A673 (cell line): ENCODE measurements around the gene PPM1M. TPM values are rescaled to one million over a fixed set of nuclear protein-coding genes. Genes with fewer than 3 reads are reported as not detected.

Experiments used
- BruUV-seq: library from RNA; stranded (reverse); fragments of 400-500 nt; replicated peaks from 2 replicates; lab custom pipeline; 2021; lab: Mats Ljungman, UMichigan
- CTCF ChIA-PET: fragments of 300-600 bp; sonication (Branson Sonifier 250); formaldehyde crosslinking; loops from one replicate; lab custom pipeline; 2022; ENCODE audit warnings: antibody characterized with exemption; lab: Charles Lee
- POLR2A ChIA-PET: fragments of 300-600 bp; sonication (Branson Sonifier 250); formaldehyde crosslinking; loops from one replicate; lab custom pipeline; 2022; ENCODE audit warnings: antibody characterized with exemption; ENCODE audit not compliant: low non-redundant PET; lab: Charles Lee
- DNase-seq: peaks from one replicate; pipeline ENCODE4 v3.0.0-alpha.2; 2015; ENCODE audit warnings: low spot score
- H3K27ac ChIP-seq: fragments of 200-600 bp; sonication (generic); 2 replicates; pipeline ENCODE4 v1.5.1; 2016; ENCODE audit warnings: mixed run types, low read depth, mild to moderate bottlenecking, mixed read lengths, antibody characterized with exemption, low read length; ENCODE audit not compliant: poor library complexity, severe bottlenecking
- H3K27me3 ChIP-seq: fragments of 200-600 bp; sonication (generic); replicated peaks from 2 replicates; pipeline ENCODE4 v1.6.1; 2017; ENCODE audit warnings: mixed run types, low read depth, mild to moderate bottlenecking, mixed read lengths, antibody characterized with exemption, low read length; ENCODE audit not compliant: insufficient read depth, poor library complexity
- H3K36me3 ChIP-seq: fragments of 200-600 bp; sonication (generic); 2 replicates; pipeline ENCODE4 v1.6.1; 2016; ENCODE audit warnings: mixed run types, mild to moderate bottlenecking, mixed read lengths, antibody characterized with exemption, low read length; ENCODE audit not compliant: insufficient read depth, poor library complexity, severe bottlenecking
- H3K4me1 ChIP-seq: fragments of 200-600 bp; sonication (generic); 2 replicates; pipeline ENCODE4 v1.6.1; 2017; ENCODE audit warnings: mixed run types, mild to moderate bottlenecking, mixed read lengths, antibody characterized with exemption, low read length; ENCODE audit not compliant: insufficient read depth, poor library complexity, severe bottlenecking
- H3K4me3 ChIP-seq: fragments of 200-600 bp; sonication (generic); 2 replicates; pipeline ENCODE4 v1.5.1; 2016; ENCODE audit warnings: low read depth, mixed run types, mild to moderate bottlenecking, mixed read lengths, low read length; ENCODE audit not compliant: poor library complexity, severe bottlenecking
- H3K9me3 ChIP-seq: fragments of 200-600 bp; sonication (generic); 2 replicates; pipeline ENCODE4 v1.6.1; 2016; ENCODE audit warnings: mixed run types, low read depth, mild to moderate bottlenecking, mixed read lengths, antibody characterized with exemption, low read length; ENCODE audit not compliant: poor library complexity, severe bottlenecking
- CTCF ChIP-seq: fragments of 300-800, 200-600 bp; sonication (generic); conservative IDR thresholded peaks from 2 replicates; pipeline ENCODE4 v1.5.1; 2017; ENCODE audit warnings: low read depth, mild to moderate bottlenecking, antibody characterized with exemption, low read length, moderate library complexity, mixed read lengths
- EZH2 ChIP-seq: fragments of 200-600 bp; sonication (generic); IDR thresholded peaks from 2 replicates; pipeline ENCODE4 v1.6.1; 2017; ENCODE audit warnings: borderline replicate concordance, low read depth, mild to moderate bottlenecking, mixed read lengths, antibody characterized with exemption, low read length; ENCODE audit not compliant: poor library complexity, severe bottlenecking
- intact Hi-C: fragments of 100-400 bp; cut with micrococcal nuclease; formaldehyde crosslinking; loops from one replicate; pipeline ENCODE4 v1.10.0; 2022; ENCODE audit not compliant: unreplicated experiment
- total RNA-seq: library from RNA; stranded (reverse); gene quantifications from 2 replicates; pipeline ENCODE4 v1.2.3, GENCODE V29; 2021

The PPM1M gene
- total RNA-seq, 1 experiment from 2014 or later = 3.6 TPM

- no peaks in the 10 kb centered on the region for H3K27me3 ChIP-seq
- H3K4me1 ChIP-seq = peaks cover 12% of the 10 kb centered on the region
- TSS peak; percentile 77 for BruUV-seq
- intact Hi-C loops = no loop called here
- TF ChIP-seq EZH2 (no peak), CTCF (no peak)
- DNase-seq = no peak
- CTCF ChIA-PET = interaction anchor here (0.6 to 1.0 kb wide), 3 partner anchors 18 to 162 kb away, joined by 4 to 9 read pairs (median 5); no protein-coding TSS in a partner anchor
- H3K36me3 ChIP-seq = no peaks in the 10 kb centered on the region
- H3K9me3 ChIP-seq = no peaks in the 10 kb centered on the region
- POLR2A ChIA-PET = interaction anchor here (0.6 kb wide), 1 partner anchor 10 kb away, joined by 3 read pairs; no protein-coding TSS in a partner anchor
- H3K27ac ChIP-seq = peak overlapping the region; percentile 75
- peak overlapping the region; percentile 75 for H3K4me3 ChIP-seq
These were observed 7.3 kb upstream of the PPM1M start for GRCh38 chr3:52238193-52238760.

GRCh38 chr3:52238761-52239701, 6.5 kb upstream of the PPM1M start, which contains the start of gene TWF2:
Gene TWF2, minus strand, starts transcription at chr3:52239158. Its CDS starts 142 bp downstream, at chr3:52239016.
- Histone ChIP-seq H3K4me1 (peaks cover 12% of the 10 kb centered on the region), H3K36me3 (no peaks in the 10 kb centered on the region), H3K27me3 (no peaks in the 10 kb centered on the region), H3K27ac (peak within 1 kb of the TSS; percentile 75), H3K4me3 (peak within 1 kb of the TSS; percentile 75), H3K9me3 (no peaks in the 10 kb centered on the region)
- DNase-seq = peak; percentile 71
- BruUV-seq = TSS peak; percentile 91
- no peak for TF ChIP-seq EZH2
- TF ChIP-seq CTCF = no peak
- intact Hi-C loops = no loop called here
- ChIA-PET CTCF (interaction anchor here (0.6 to 1.0 kb wide), 3 partner anchors 19 to 161 kb away, joined by 4 to 9 read pairs (median 5); no protein-coding TSS in a partner anchor), POLR2A (interaction anchor here (0.6 kb wide), 1 partner anchor 10 kb away, joined by 3 read pairs; no protein-coding TSS in a partner anchor)
